ENCODE data around the gene TMEM269.
A peak's percentile ranks its signal among the peaks of the same experiment; 100 is the strongest.

The TMEM269 gene

GRCh38 chr1:42815941-42816584, 31.3 kb downstream of the TMEM269 start:
- no peak for TF ChIP-seq SPI1 (IDR thresholded peaks at IDR 0.05; ENCODE audit: low read depth, low read length)
- 0 out of 2 replicates have a peak, but pooled peaks have one; percentile 28 for TF ChIP-seq TAF1 (IDR thresholded peaks at IDR 0.05; ENCODE audit: low read depth, low read length)
- no peak for FAIRE-seq
- no peak for DNase-seq (ENCODE audit: insufficient read length, low spot score)

GRCh38 chr1:42816585-42817439, 32.0 kb downstream of the TMEM269 start, which contains the start of the genes ERMAP and SVBP:
Gene ERMAP, plus strand, starts transcription at chr1:42817122. Its CDS starts 13,327 bp downstream, at chr1:42830449.
Gene SVBP, minus strand, starts transcription at chr1:42817397. Its CDS starts 853 bp downstream, at chr1:42816544.
- TF ChIP-seq TAF1 (IDR thresholded peaks at IDR 0.05; ENCODE audit: low read depth, low read length) (0 out of 2 replicates have a peak, but pooled peaks have one; percentile 28), POLR2A (IDR thresholded peaks at IDR 0.05; ENCODE audit: low read depth, low read length) (peak; percentile 57; the same call in 1 of the 2 replicates), PAX5 (IDR thresholded peaks at IDR 0.05; ENCODE audit: insufficient read depth, low read length, severe bottlenecking) (no peak), SPI1 (IDR thresholded peaks at IDR 0.05; ENCODE audit: low read depth, low read length) (no peak), POLR2AphosphoS5 (IDR thresholded peaks at IDR 0.05; ENCODE audit: low read depth, low read length) (peak; percentile 78), POU2F2 (IDR thresholded peaks at IDR 0.05; ENCODE audit: low read depth, low read length) (no peak)
- peak; percentile 89 for FAIRE-seq
- DNase-seq (ENCODE audit: insufficient read length, low spot score) = peak; percentile 87

GRCh38 chr1:42817440-42817767, 32.6 kb downstream of the TMEM269 start:
- no peak for DNase-seq (ENCODE audit: insufficient read length, low spot score)
- no peak for TF ChIP-seq POU2F2 (IDR thresholded peaks at IDR 0.05; ENCODE audit: low read depth, low read length)
- no peak for TF ChIP-seq PAX5 (IDR thresholded peaks at IDR 0.05; ENCODE audit: insufficient read depth, low read length, severe bottlenecking)
- no peak for TF ChIP-seq POLR2A (IDR thresholded peaks at IDR 0.05; ENCODE audit: low read depth, low read length)
- no peak for TF ChIP-seq POLR2AphosphoS5 (IDR thresholded peaks at IDR 0.05; ENCODE audit: low read depth, low read length)
- no peak for TF ChIP-seq TAF1 (IDR thresholded peaks at IDR 0.05; ENCODE audit: low read depth, low read length)
- no peak for TF ChIP-seq SPI1 (IDR thresholded peaks at IDR 0.05; ENCODE audit: low read depth, low read length)
- no peak for FAIRE-seq

DNA sequence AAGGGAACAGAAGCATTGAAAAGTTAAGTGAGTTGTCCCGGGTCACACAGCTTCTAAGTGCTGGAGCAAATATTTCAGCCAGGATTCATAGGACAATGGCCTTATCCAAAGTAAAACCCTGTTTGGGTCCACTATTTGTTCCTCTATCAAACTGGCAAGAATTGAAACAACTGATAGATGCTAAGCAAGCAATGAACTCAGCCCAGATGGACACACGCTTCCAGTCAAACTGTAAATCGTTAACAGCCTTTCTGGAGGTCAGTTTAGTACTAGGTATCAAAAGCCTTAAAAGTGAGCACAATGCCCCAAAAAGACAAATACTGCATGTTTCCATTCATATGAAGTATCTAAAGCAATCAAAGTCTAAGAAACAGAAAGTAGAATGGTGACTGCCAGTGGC, 33.2 kb downstream of the TMEM269 start:
- TF ChIP-seq SPI1 (IDR thresholded peaks at IDR 0.05; ENCODE audit: low read depth, low read length) (no peak), POLR2A (IDR thresholded peaks at IDR 0.05; ENCODE audit: low read depth, low read length) (no peak), TAF1 (IDR thresholded peaks at IDR 0.05; ENCODE audit: low read depth, low read length) (no peak), POU2F2 (IDR thresholded peaks at IDR 0.05; ENCODE audit: low read depth, low read length) (no peak), POLR2AphosphoS5 (IDR thresholded peaks at IDR 0.05; ENCODE audit: low read depth, low read length) (no peak), PAX5 (IDR thresholded peaks at IDR 0.05; ENCODE audit: insufficient read depth, low read length, severe bottlenecking) (no peak)
- FAIRE-seq = no peak
- no peak for DNase-seq (ENCODE audit: insufficient read length, low spot score)

DNA sequence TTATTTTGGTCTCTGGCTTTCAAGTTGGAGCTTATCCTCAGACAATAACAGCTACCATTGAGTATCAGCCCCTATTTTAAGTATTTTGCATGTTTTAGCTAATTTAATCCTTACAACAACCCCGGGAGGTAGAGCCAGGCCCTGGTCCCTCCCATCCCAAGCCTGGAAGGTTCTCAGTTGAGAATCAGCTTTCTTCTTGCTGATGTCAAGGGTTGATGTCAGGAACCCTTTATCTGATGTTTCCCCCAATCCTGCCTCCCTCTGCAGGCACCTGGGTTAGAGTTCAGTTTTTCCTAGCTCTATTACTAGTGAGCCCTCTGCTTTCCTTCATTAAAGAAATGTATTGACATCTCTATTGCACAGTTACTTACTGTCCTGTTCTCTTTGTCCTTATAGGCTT, 36.0 kb downstream of the TMEM269 start:
- no peak for DNase-seq (ENCODE audit: insufficient read length, low spot score)
- TF ChIP-seq POLR2A (IDR thresholded peaks at IDR 0.05; ENCODE audit: low read depth, low read length) = no peak
- no peak for TF ChIP-seq PAX5 (IDR thresholded peaks at IDR 0.05; ENCODE audit: insufficient read depth, low read length, severe bottlenecking)
- TF ChIP-seq POLR2AphosphoS5 (IDR thresholded peaks at IDR 0.05; ENCODE audit: low read depth, low read length) = no peak
- no peak for TF ChIP-seq TAF1 (IDR thresholded peaks at IDR 0.05; ENCODE audit: low read depth, low read length)
- TF ChIP-seq SPI1 (IDR thresholded peaks at IDR 0.05; ENCODE audit: low read depth, low read length) = no peak
- no peak for TF ChIP-seq POU2F2 (IDR thresholded peaks at IDR 0.05; ENCODE audit: low read depth, low read length)
- no peak for FAIRE-seq

DNA sequence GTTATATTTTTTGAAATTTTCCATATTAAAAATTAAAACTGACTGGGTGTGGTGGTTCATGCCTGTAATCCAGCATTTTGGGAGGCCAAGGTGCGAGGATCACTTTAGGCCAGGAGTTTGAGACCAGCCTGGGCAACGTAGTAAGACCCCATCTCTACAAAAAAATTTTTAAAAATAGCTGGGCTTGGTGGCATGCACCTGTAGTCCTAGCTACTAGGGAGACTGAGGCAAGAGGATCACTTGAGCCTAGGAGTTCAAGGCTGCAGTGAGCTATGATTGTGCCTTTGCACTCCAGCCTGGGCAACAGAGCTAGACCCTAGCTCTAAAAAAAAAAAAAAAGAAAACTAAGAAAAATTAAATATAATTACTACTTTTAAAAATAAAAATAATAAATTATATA, 36.9 kb downstream of the TMEM269 start:
- TF ChIP-seq TAF1 (IDR thresholded peaks at IDR 0.05; ENCODE audit: low read depth, low read length) (no peak), SPI1 (IDR thresholded peaks at IDR 0.05; ENCODE audit: low read depth, low read length) (no peak), POLR2A (IDR thresholded peaks at IDR 0.05; ENCODE audit: low read depth, low read length) (no peak), POLR2AphosphoS5 (IDR thresholded peaks at IDR 0.05; ENCODE audit: low read depth, low read length) (no peak), PAX5 (IDR thresholded peaks at IDR 0.05; ENCODE audit: insufficient read depth, low read length, severe bottlenecking) (no peak), POU2F2 (IDR thresholded peaks at IDR 0.05; ENCODE audit: low read depth, low read length) (no peak)
- DNase-seq (ENCODE audit: insufficient read length, low spot score) (no peak), FAIRE-seq (no peak)

DNA sequence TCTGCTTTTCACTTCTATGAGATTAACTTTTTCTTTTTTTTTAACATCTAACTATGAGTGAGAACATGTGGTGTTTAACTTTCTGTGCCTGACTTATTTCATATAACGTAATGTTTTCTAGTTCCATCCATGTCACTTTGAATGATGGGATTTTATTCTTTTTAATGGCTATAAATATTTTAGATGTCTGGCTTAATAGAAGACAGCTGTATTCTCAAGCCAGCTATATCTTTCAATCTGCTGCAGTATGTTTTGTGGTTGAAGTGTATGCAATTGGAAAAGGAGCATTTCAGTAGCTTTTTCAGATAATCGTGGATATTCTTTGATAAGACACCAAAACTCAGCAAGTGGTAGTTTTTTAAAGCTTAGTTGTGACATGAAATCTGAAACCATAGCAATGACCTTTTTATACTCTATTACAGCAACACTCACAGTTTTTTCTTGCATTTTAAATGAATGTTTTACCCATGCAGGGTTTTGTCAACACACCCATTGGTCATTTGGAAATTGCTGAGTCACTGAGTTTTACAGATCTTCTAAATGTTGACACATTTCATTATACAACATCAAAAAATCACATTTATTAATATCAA, 38.1 kb downstream of the TMEM269 start:
- DNase-seq (ENCODE audit: insufficient read length, low spot score) = no peak
- no peak for FAIRE-seq
- TF ChIP-seq TAF1 (IDR thresholded peaks at IDR 0.05; ENCODE audit: low read depth, low read length) (no peak), SPI1 (IDR thresholded peaks at IDR 0.05; ENCODE audit: low read depth, low read length) (no peak), PAX5 (IDR thresholded peaks at IDR 0.05; ENCODE audit: insufficient read depth, low read length, severe bottlenecking) (no peak), POLR2A (IDR thresholded peaks at IDR 0.05; ENCODE audit: low read depth, low read length) (no peak), POU2F2 (IDR thresholded peaks at IDR 0.05; ENCODE audit: low read depth, low read length) (no peak), POLR2AphosphoS5 (IDR thresholded peaks at IDR 0.05; ENCODE audit: low read depth, low read length) (no peak)

- TF ChIP-seq SPI1 (IDR thresholded peaks at IDR 0.05; ENCODE audit: low read depth, low read length) = no peak
- TF ChIP-seq POLR2A (IDR thresholded peaks at IDR 0.05; ENCODE audit: low read depth, low read length) = no peak
- no peak for TF ChIP-seq PAX5 (IDR thresholded peaks at IDR 0.05; ENCODE audit: insufficient read depth, low read length, severe bottlenecking)
- TF ChIP-seq POLR2AphosphoS5 (IDR thresholded peaks at IDR 0.05; ENCODE audit: low read depth, low read length) = no peak
- TF ChIP-seq TAF1 (IDR thresholded peaks at IDR 0.05; ENCODE audit: low read depth, low read length) = no peak
- no peak for TF ChIP-seq POU2F2 (IDR thresholded peaks at IDR 0.05; ENCODE audit: low read depth, low read length)
- FAIRE-seq = no peak
- no peak for DNase-seq (ENCODE audit: insufficient read length, low spot score)
These were observed 39.8 kb downstream of the TMEM269 start for GRCh38 chr1:42824481-42825035.
